EH (cell line): ENCODE results near the gene EPC1.
"Not testable (repeated sequence)": the region's sequence is repeated elsewhere in the genome, so short reads cannot be mapped to it uniquely, and the experiment has no call there.

ENCODE experiments used
- DNase-seq: peaks from one replicate; pipeline ENCODE4 v3.0.0-alpha.2; 2015; ENCODE audit warnings: low read depth

Gene EPC1

DNA sequence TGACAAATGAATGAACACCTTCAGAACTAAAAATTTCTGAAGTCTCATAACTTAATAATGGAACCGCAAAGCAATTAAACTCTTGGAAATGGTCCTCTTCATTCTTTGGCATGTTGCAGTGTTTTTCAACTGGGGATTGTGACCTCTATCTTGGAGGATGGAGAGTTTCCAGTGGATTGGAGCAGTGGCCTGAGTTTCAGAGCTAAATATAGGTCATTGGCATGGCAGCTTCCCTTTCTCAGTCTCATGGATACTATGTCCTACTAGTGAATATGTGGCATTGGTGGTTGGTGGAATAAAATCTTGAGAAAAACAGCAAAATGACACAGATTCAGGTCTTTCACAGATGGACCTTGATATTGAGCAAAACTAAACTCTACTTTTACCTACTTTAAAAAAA, 24.1 kb upstream of the EPC1 start:
- no peak for DNase-seq

DNA sequence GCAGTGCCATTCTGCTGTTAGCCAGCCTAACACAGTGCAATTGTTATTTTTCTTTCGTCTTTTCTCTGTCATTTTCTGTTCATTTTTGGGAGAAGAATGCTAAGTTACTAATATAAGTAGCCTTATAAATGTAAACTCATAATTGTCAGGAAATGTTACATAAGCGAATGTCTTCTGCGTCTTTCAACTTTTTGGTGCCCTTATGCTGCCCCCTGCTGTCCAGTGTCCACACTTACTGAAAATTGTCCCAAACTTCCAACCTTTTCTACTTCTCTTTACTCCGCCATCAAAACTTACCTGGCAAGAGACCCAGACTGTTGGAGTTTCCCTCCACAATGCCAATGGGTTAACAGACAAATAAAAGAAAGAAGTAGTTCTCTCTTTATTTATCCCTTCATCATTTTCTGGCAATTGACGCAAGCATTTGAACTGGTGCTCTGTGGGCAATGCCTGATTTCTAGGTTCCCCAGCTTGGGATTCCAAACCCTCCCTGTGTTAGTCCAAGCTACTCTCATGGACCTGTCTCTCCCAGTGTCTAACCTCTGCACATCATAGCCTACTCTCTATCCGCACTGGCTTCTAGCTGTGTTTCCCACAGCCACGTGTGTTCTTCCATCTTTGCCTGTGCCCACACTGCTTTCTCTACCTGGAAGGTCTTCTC, 21.0 kb upstream of the EPC1 start:
- peak; percentile 68 for DNase-seq

DNA sequence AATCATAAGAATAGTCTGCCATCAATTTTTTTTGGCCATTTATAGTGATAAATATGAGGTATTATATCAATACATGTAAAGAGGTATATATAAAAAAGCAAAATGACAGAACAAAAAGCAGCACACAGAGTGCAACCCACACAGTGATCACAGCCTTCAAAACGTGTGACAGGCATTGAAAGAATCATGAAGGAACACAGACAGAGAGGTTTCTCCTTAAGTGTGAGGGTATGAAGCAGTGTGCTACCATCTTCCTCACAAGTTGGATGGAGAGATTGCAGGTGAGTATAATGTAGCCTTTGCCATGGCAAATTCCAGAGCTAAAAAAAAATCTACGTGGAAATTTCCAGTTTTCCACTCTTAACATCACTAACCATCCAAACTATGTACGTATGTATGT, 19.6 kb upstream of the EPC1 start:
- no peak for DNase-seq

DNA sequence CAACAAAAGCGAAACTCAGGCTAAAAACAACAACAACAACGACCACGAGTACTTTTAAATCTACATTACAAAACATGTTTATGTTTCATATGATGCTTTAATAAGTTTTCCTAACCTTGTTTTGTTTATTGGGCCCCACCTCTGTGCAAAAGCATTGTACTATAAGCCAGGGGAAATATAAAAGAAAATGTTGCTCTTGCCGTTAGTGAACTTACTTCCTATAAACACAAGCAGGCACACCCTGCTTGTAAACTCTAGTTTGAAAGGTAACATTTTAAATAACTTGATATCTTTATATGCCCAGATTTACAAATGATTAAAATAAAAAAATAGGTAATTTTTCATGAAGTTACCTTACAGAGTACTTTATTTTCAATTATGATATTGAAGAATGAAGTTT, 19.2 kb upstream of the EPC1 start:
- DNase-seq = no peak

DNA sequence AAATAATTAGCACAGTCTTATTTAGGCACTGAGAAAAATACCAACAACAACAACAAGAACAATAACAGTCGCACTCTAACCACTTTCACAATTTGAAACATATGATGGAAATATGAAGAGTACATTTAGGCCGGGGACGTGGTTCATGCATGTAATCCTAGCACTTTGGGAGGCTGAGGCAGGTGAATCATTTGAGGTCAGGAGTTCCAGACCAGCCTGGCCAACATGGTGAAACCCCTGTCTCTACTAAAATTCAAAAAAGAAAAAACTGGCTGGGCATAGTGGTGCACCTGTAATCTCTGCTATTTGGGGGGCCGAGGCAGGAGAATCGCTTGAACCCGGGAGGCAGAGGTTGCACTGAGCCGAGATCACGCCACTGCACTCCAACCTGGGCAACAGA, 18.4 kb upstream of the EPC1 start:
- DNase-seq = not testable (repeated sequence)

DNA sequence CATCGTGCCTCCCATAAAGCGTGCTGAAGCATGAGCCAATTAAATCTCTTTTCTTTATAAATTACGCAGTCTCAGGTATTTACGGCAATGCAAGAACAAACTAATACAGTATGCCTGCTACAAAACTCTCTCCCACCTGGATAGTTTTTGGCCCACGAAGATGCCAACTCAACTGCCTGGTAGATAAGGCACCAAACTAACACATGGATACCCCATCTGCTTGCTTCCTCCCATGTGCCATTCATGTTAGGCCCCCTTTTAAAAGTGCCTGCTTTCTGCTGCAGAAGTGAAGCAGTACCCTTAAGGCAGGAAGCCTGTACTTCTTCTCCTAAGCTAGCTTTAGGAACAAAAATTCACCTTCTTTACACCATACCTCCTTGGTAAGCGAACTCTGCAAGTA, 15.6 kb upstream of the EPC1 start:
- no peak for DNase-seq

DNA sequence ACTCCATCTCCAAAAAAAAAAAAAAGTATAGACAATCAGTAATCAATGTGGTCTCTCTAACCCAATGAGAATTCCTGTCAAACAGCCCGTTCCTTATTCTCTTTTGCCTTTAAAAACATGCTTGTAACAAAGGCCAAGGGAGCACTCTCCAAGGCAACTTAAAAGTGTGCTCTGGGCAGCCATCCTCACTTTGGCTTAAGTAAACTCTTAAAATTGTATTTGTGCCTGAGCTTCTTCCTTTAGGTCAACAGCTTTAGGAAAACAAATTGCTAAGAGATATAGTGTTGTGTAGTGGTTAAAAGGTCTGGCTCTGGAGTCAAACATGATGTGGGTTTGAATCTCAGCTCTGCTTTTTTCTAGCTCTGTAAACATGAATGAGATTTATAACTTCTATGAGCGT, 13.9 kb upstream of the EPC1 start:
- DNase-seq = no peak

DNA sequence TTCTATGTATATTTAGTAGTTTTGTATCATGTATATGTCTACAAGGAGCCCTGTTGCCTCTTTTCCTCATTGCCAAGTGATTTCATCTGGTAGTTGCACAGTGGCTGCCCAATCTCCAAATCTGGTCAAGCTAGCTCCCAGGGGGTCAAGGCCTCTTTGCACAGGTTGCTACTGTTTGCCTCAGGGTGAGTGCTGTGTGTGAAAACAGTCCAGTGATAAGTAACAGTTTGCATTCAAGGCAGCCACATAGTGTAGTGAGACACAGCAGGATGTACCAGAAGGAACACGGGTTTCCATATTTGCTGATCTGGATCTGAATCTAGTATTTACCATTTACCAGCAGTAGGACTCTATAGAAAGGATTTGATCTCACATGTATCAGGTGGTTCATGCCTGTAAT, 13.3 kb upstream of the EPC1 start:
- no peak for DNase-seq

DNA sequence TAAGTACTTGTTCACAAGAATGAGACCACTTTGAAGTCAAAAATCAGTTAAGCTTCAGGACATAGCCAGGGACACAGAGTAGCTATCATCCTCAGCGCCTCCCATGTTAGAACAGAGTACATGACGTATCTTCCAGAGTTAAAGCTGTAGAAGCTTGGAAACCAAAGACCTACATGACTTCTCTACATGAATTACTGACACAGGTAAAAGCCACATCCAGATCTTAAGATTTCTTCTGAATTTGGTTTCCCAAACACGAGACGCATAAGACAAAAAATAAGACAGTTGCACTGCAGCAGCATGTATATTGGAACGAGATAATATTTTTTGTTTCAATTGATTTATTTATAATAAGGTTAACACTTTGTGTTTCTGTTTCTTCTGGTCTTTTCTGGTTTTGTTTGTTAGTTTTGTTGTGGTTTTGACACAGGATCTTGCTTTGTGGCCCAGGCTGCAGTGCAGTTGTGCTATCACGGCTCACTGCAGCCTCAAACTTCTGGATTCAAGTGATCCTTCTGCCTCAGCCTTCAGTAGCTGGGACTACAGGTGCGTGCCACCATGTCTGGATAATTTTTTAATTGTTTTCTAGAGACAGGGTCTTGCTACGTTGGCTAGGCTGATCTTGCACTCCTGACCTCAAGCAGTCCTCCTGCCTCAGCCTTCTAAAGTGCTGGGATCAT, 10.2 kb upstream of the EPC1 start:
- DNase-seq = no peak

DNA sequence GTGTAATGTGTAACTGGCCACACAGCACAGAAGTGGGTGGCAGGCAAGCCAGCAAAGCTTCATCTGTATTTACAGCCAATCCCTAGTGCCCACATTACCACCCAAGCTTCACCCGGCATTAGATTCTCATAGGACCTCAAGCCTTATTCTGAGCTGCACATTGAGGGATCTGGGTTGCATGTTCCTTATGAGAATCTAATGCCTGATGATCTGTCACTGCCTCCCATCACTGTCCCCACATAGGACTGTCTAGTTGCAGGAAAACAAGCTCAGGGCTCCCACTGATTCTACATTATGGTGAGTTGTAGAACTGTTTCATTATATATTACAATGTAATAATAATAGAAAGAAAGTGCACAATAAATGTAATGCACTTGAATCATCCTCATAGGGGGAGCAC, 7.7 kb upstream of the EPC1 start:
- DNase-seq = not testable (repeated sequence)

DNA sequence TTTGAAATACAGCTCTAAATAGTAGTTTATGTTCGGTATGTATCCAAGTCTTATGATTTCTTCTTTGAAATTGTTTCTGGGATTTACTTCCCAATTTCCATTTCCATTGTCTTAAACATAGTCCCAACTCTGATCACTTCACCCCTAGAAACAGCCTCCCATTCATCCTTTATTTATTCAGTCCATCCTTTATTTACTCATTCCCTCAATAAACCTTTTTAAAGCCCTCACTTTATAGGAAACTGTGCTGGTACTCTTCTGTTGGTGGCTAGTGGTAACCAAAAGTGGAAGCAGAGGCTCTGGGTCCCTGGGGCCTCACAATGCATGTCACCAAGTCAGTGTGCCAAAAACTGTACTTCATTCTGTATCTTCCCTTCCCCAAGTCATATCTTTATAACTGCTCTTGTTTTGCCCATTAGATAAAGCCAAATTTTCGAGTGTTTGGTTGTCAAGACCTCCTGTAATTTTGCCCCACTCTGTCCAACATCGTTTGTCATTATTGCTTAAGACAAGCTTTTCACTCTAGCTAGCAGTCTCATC, 3.9 kb upstream of the EPC1 start:
- DNase-seq = no peak

DNA sequence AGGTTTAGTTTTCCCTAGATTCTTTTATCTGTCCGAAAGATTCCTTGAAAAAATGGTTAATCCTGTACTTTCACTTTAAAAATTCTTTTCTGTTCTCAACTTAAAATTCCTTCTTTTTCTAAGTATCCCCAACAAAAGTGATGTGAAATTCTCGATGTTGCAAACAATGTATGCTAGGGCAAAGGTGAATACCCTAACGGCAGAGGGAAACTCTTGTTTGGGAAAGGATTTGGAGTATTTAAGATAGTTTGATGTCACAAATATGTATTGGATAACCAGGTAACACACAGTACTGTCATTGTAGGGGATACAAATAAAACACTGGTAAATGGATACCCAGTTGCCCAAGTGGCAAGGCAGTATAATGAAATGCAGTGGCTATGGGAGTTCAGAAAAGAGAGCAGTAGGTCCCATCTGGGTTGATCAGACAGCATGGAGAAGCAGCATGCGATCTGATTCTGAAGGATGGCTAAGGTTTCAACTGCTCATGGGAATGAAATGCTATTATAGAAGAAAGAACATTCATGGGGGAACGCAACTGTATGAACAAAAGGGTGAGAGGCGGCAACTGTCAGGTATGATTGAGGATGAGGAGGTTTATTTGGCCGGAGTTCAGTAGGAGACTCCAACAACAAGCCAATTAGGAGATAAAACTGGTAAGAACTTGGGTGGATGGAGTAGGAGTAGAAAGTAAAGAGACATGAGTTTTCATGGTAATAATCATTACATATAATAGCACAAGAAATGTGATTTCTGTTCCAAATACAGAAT, 3.2 kb upstream of the EPC1 start:
- DNase-seq = no peak

DNA sequence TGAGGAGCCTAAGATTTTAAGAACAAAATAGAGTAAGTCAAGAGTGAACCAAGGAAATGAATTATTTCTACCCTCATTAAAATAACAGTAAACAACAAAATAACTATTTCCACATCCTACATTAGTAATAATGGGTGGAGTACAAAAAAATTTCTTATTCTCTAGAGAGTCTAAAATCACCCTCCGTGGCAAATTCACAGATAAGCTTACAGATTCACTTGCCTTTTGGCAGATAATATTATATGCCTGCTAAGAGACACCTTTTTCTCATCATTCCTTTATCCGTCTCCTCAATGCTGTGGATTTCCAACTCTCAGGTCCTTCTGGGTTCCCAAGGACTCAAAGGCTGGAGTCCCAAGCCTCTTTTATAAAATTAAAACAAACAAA, 2.2 kb upstream of the EPC1 start:
- no peak for DNase-seq

DNA sequence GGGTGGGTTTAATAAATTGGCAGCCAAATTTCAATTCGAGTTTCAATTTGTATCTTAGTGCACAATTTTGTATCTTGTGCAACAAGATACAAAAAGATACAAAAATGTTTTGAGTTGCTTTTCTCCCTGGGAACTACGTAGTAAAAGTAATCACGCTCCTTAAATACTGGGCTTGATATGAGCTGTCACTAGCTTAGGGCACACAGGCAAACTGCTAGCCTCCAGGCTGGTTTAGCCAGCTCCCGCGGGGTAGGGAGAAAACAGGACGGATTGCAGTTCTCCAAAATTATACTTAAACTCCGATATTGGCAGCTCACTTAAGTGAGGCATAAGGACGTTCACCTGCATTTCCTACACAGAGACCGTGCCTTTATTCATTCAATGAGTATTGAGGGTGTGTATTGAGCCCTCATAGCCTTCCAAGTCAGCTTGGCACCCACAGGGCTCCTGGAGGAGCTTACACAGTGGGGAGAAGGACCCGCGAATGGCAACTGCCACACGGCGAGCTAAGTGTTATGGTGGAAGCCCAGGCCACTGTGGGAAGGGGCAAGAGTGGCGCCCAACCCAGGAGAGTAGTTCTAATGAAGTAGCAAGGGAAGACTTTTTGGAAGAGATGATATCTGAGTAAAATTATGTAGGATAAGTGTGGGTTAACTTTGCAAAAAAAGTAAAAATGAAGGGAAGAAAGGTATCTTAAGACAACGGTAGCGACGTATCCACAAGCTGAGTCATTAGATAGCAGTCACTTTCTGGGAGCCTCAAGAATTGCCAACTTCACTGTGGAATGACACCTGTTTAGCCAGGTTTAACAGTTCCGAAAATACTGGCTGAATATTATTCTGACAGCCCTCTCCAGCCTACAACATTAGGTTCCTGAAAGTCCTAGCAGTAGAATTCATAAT, 1.6 kb upstream of the EPC1 start:
- DNase-seq = no peak

DNA sequence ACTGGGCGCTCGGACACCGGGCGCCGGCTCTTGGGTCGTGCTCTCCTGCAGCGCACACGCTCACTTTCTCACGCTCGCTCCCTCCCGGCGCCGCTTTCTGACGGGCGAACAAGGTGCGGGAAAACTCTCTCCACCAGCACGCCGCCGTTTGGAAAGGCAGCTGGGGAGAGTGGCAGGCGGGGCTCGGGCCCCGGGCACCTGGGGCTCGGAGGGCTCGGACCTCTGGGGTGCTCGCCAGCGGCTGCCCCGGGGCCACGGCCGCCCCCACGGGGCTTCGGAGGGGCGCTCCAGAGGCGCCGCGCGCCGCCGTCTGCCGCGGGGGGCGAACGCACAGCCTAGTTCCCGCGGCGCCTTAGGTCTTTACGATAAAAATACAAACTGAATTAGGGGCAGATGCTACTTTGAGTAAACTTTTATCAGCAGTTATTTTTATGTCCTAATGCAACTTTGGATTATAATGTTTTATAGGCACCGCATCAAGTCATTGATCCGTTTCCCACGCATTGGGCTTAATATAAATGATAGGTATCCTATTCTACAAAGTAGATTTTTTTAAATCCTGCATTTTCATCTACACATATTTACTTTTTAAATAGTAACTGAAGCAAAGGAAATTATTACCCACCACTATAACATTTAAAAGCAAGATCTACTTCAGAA, 535 bp upstream of the EPC1 start:
- no peak for DNase-seq

DNA sequence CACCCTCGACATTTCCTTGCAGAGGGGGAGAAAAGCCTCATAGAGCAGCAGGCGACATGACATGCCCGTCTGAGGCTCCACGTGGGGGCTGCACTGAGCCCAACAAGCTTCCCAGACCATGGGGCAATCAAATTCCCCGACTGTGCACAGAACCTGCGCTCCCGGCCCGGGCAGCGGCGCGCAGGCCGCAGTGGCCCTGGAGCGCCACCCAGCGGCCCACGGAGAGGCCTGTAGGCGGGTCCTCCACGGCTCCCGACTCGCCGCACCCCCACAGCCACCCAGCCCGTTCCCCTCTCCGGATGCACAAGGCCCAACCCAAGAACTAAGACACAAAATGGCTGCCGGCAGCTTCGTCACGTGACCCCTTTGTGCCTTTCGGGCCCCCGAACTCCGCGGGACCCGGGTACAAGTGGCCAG, 816 bp downstream of the EPC1 start:
- peak; percentile 97 for DNase-seq

DNA sequence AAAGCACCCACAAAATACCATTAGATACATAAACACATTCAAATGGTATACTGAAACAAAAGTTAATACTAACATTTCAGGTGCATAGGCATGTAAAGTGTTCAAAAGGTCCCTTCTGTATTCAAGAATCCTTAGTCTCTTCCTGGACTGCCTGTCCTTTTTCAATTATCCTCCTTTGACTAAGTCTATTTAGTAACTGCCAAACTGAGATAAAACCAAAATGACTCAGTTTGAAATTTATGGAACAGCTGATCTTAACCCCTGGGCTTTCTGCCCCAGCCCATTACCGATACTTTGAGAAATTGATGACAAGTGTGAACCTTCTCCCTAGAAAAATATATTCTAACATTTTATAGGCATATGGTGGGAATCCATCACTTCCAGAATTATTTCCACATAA, 5.4 kb downstream of the EPC1 start:
- DNase-seq = no peak

DNA sequence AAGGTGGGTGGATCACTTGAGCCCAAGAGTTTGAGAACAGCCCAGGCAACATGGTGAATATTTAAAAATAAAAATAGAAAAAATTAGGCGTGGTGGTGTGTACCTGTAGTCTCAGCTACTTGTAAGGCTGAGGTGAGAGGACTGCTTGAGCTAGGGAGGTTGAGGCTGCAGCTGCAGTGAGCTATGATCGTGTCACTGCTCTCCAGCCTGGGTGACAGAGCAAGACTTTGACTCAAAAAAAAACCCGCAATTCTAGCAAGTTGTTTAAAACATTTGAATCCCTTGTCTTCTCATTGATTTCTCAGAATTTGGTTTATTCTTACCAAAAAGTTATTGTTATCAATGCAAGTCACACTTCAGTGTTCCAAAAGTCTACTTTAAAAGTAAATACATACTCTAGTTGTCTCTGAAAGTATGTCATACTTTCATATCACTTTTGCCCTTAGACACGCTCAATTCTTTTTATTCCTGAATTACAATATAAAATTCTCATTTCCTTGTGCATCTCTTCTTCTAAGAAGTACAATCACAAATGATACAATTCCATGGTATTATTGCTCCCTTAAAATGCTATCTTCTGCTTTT, 6.3 kb downstream of the EPC1 start:
- no peak for DNase-seq

DNA sequence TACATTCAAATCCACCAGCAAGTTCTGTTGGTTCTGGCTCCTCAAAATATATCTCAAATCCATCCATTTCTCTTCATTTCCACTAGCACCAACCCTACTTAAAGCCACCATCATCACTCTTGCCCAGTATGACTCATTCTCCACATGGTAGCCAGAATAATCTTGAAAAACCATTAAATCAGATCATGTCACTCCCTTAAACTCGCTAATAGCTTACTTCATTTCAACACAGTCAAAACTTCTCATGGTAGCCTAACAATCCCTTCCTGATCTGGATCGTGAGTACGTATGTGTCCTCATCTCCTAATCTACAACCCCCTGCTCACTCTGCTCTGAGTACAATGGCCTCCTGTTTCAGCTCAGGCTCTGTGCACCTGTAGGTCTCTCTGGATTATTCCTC, 8.7 kb downstream of the EPC1 start:
- DNase-seq = peak; percentile 15

DNA sequence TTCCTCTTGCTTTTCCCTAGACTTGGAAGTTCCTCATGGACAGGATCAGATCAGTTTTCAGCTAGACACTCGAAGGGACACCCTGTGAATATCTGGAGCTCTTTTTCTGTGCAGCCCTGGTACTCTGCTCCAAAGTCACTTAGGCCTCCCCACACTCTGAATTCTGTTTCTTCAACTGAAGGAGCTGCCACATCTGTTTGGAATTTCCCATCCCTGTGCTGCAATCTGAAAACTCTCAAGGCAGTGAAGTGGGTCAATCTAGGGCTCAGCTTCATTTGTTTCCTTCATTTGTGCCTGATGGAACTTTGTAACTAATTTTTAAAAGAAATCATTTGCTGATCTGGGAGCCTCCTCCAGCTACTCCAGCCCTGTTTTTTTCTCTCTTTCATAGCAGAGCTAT, 9.6 kb downstream of the EPC1 start:
- DNase-seq = no peak

DNA sequence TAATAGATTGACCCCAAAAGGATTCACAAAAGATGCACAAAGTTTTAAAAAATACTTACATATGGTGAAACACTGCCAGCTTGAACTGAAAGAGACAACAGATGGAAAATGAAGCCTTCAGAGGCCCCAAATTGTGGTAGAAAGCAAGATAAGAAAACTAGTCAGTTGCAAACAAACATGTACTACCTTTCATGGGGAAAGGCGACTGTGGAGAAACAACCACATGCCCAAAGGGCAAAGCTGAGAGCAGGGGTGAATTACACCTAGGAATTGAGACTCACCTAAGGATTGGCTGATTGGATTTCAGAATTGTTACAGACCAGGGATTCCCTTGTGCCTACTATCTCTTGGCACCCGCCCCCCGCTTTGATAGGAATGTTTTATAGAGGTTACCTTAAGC, 13.1 kb downstream of the EPC1 start:
- no peak for DNase-seq
